ENCODE results near the gene SLC47A2. TPM values are rescaled to one million over a fixed set of nuclear protein-coding genes. Genes with fewer than 3 reads are reported as not detected.

SLC47A2 gene
- total and polyA plus RNA-seq, 2 experiments from 2014 or later: not detected

DNA sequence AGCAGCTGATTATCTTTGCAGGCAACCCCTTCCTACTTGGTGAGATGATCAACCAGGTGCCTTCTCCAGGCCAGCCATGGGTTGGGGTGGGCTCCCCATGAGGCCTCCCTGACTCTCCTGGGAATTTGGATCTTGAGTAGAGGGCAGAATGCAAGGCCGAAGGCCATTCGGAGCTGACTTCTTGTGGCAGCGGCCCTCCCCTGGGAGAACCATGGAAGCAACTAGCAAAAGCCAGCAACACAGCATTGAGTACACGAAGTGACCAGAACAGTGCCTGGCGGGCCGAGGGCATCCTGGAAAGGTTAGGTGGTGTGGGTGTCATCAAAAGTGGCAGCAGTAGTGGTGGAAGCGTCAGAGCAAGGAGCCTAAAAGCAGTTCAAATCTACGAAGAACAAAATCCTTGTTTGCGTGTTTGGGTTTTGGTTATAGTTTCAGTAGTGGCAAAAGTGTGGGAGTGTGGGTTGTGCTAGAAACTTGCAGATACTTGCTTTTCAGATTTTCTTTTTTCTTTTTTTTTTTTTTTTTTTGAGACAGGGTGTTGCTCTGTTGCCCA, 33.7 kb upstream of the SLC47A2 start:
- H3K36me3 Mint-ChIP-seq (ENCODE audit: low read depth): no peaks in the 10 kb centered on the region
- ATAC-seq: no peak
- H3K9me3 Mint-ChIP-seq: no peaks in the 10 kb centered on the region
- peaks cover 7% of the 10 kb centered on the region for H3K27me3 Mint-ChIP-seq (ENCODE audit: insufficient read depth, low read depth, poor library complexity)
- DNase-seq (ENCODE audit: low spot score): no peak
- no peak overlapping the region for H3K27ac Mint-ChIP-seq
- Histone ChIP-seq H3K79me2 (replicated peaks; ENCODE audit: insufficient read depth) (no peaks in the 10 kb centered on the region), H3K4me3 (no peak overlapping the region), H3K27ac (ENCODE audit: low read depth) (no peak overlapping the region), H3K4me2 (no peak overlapping the region), H3K27me3 (ENCODE audit: insufficient read depth) (peaks cover 5% of the 10 kb centered on the region; the same call in 1 of the 2 replicates), H2AFZ (0 out of 2 replicates have a peak overlapping the region, but pooled peaks have one; percentile 32), H3K36me3 (ENCODE audit: insufficient read depth) (no peaks in the 10 kb centered on the region), H3F3A (replicated peaks; ENCODE audit: low read depth) (0 out of 2 replicates have a peak, but pooled peaks cover 3% of the 10 kb centered on the region), H4K20me1 (replicated peaks; ENCODE audit: insufficient read depth) (no peaks in the 10 kb centered on the region), H3K9me2 (ENCODE audit: insufficient read depth) (no peaks in the 10 kb centered on the region), H3K4me1 (ENCODE audit: insufficient read depth) (peaks cover 6% of the 10 kb centered on the region; the same call in 1 of the 2 replicates)
- no peak overlapping the region for H3K4me3 Mint-ChIP-seq
- peaks cover 18% of the 10 kb centered on the region for H3K4me1 Mint-ChIP-seq
- TF ChIP-seq EZH2phosphoT487 (IDR thresholded peaks at IDR 0.05; ENCODE audit: unreplicated experiment): no peak
- TF ChIP-seq POLR2AphosphoS5 (IDR thresholded peaks at IDR 0.05; ENCODE audit: low read depth): no peak
- TF ChIP-seq ZNF114 (CRISPR knock-in tag; IDR thresholded peaks at IDR 0.05): no peak
- no peak for TF ChIP-seq EZH2 (IDR thresholded peaks at IDR 0.05; ENCODE audit: low read depth, unreplicated experiment)
- TF ChIP-seq JUNB (IDR thresholded peaks at IDR 0.05; ENCODE audit: unreplicated experiment): no peak
- TF ChIP-seq, protein P1, sequence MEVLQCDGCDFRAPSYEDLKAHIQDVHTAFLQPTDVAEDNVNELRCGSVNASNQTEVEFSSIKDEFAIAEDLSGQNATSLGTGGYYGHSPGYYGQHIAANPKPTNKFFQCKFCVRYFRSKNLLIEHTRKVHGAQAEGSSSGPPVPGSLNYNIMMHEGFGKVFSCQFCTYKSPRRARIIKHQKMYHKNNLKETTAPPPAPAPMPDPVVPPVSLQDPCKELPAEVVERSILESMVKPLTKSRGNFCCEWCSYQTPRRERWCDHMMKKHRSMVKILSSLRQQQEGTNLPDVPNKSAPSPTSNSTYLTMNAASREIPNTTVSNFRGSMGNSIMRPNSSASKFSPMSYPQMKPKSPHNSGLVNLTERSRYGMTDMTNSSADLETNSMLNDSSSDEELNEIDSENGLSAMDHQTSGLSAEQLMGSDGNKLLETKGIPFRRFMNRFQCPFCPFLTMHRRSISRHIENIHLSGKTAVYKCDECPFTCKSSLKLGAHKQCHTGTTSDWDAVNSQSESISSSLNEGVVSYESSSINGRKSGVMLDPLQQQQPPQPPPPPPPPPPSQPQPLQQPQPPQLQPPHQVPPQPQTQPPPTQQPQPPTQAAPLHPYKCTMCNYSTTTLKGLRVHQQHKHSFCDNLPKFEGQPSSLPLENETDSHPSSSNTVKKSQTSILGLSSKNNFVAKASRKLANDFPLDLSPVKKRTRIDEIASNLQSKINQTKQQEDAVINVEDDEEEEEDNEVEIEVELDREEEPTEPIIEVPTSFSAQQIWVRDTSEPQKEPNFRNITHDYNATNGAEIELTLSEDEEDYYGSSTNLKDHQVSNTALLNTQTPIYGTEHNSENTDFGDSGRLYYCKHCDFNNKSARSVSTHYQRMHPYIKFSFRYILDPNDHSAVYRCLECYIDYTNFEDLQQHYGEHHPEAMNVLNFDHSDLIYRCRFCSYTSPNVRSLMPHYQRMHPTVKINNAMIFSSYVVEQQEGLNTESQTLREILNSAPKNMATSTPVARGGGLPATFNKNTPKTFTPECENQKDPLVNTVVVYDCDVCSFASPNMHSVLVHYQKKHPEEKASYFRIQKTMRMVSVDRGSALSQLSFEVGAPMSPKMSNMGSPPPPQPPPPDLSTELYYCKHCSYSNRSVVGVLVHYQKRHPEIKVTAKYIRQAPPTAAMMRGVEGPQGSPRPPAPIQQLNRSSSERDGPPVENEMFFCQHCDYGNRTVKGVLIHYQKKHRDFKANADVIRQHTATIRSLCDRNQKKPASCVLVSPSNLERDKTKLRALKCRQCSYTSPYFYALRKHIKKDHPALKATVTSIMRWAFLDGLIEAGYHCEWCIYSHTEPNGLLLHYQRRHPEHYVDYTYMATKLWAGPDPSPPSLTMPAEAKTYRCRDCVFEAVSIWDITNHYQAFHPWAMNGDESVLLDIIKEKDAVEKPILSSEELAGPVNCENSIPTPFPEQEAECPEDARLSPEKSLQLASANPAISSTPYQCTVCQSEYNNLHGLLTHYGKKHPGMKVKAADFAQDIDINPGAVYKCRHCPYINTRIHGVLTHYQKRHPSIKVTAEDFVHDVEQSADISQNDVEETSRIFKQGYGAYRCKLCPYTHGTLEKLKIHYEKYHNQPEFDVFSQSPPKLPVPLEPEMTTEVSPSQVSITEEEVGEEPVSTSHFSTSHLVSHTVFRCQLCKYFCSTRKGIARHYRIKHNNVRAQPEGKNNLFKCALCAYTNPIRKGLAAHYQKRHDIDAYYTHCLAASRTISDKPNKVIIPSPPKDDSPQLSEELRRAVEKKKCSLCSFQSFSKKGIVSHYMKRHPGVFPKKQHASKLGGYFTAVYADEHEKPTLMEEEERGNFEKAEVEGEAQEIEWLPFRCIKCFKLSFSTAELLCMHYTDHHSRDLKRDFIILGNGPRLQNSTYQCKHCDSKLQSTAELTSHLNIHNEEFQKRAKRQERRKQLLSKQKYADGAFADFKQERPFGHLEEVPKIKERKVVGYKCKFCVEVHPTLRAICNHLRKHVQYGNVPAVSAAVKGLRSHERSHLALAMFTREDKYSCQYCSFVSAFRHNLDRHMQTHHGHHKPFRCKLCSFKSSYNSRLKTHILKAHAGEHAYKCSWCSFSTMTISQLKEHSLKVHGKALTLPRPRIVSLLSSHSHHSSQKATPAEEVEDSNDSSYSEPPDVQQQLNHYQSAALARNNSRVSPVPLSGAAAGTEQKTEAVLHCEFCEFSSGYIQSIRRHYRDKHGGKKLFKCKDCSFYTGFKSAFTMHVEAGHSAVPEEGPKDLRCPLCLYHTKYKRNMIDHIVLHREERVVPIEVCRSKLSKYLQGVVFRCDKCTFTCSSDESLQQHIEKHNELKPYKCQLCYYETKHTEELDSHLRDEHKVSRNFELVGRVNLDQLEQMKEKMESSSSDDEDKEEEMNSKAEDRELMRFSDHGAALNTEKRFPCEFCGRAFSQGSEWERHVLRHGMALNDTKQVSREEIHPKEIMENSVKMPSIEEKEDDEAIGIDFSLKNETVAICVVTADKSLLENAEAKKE (CRISPR knock-in tag; IDR thresholded peaks at IDR 0.05): no peak
- no peak for TF ChIP-seq STAT1 (IDR thresholded peaks at IDR 0.05; ENCODE audit: unreplicated experiment)
- TF ChIP-seq ZNF331 (CRISPR knock-in tag; IDR thresholded peaks at IDR 0.05; ENCODE audit: low read depth): no peak
- TF ChIP-seq, protein P2, sequence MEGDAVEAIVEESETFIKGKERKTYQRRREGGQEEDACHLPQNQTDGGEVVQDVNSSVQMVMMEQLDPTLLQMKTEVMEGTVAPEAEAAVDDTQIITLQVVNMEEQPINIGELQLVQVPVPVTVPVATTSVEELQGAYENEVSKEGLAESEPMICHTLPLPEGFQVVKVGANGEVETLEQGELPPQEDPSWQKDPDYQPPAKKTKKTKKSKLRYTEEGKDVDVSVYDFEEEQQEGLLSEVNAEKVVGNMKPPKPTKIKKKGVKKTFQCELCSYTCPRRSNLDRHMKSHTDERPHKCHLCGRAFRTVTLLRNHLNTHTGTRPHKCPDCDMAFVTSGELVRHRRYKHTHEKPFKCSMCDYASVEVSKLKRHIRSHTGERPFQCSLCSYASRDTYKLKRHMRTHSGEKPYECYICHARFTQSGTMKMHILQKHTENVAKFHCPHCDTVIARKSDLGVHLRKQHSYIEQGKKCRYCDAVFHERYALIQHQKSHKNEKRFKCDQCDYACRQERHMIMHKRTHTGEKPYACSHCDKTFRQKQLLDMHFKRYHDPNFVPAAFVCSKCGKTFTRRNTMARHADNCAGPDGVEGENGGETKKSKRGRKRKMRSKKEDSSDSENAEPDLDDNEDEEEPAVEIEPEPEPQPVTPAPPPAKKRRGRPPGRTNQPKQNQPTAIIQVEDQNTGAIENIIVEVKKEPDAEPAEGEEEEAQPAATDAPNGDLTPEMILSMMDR (conservative IDR thresholded peaks at IDR 0.05; ENCODE audit: low read depth in 2 of 2): no peak
- TF ChIP-seq, protein P3, sequence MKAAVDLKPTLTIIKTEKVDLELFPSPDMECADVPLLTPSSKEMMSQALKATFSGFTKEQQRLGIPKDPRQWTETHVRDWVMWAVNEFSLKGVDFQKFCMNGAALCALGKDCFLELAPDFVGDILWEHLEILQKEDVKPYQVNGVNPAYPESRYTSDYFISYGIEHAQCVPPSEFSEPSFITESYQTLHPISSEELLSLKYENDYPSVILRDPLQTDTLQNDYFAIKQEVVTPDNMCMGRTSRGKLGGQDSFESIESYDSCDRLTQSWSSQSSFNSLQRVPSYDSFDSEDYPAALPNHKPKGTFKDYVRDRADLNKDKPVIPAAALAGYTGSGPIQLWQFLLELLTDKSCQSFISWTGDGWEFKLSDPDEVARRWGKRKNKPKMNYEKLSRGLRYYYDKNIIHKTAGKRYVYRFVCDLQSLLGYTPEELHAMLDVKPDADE (IDR thresholded peaks at IDR 0.05): no peak
- TF ChIP-seq, protein P4, sequence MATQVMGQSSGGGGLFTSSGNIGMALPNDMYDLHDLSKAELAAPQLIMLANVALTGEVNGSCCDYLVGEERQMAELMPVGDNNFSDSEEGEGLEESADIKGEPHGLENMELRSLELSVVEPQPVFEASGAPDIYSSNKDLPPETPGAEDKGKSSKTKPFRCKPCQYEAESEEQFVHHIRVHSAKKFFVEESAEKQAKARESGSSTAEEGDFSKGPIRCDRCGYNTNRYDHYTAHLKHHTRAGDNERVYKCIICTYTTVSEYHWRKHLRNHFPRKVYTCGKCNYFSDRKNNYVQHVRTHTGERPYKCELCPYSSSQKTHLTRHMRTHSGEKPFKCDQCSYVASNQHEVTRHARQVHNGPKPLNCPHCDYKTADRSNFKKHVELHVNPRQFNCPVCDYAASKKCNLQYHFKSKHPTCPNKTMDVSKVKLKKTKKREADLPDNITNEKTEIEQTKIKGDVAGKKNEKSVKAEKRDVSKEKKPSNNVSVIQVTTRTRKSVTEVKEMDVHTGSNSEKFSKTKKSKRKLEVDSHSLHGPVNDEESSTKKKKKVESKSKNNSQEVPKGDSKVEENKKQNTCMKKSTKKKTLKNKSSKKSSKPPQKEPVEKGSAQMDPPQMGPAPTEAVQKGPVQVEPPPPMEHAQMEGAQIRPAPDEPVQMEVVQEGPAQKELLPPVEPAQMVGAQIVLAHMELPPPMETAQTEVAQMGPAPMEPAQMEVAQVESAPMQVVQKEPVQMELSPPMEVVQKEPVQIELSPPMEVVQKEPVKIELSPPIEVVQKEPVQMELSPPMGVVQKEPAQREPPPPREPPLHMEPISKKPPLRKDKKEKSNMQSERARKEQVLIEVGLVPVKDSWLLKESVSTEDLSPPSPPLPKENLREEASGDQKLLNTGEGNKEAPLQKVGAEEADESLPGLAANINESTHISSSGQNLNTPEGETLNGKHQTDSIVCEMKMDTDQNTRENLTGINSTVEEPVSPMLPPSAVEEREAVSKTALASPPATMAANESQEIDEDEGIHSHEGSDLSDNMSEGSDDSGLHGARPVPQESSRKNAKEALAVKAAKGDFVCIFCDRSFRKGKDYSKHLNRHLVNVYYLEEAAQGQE (IDR thresholded peaks at IDR 0.05; ENCODE audit: unreplicated experiment): no peak
- no peak for TF ChIP-seq NANOG (IDR thresholded peaks at IDR 0.05; ENCODE audit: borderline replicate concordance)
